WTC11 (cell line): ENCODE data around the gene PLXNA1. TPM values are rescaled to one million over a fixed set of nuclear protein-coding genes. Genes with fewer than 3 reads are reported as not detected.

Experiments
- ATAC-seq: fragments of 200-7000 bp; cut with Tn5 transposase; 2 replicates; pipeline ENCODE4 v1.10.0; 2021; ENCODE audit warnings: mild to moderate bottlenecking, moderate library complexity
- CTCF ChIA-PET: fragments of 300-600 bp; sonication (Branson Sonifier 250); formaldehyde crosslinking; loops from one replicate; lab custom pipeline; 2021; ENCODE audit warnings: antibody characterized with exemption; lab: Charles Lee
- POLR2A ChIA-PET: fragments of 350-600 bp; sonication (Branson Sonifier 250); formaldehyde crosslinking; loops from one replicate; lab custom pipeline; 2021; ENCODE audit warnings: antibody characterized with exemption; lab: Charles Lee
- DNase-seq: peaks from one replicate; pipeline ENCODE4 v3.0.0; 2021; ENCODE audit warnings: low spot score
- H3K27ac Mint-ChIP-seq: 2 replicates; pipeline ENCODE4 v1.8.0; 2021; ENCODE audit warnings: mixed read lengths
- H3K27me3 Mint-ChIP-seq: 2 replicates; pipeline ENCODE4 v1.8.0; 2021; ENCODE audit warnings: low read depth, mild to moderate bottlenecking, moderate library complexity, mixed read lengths
- H3K36me3 Mint-ChIP-seq: 2 replicates; pipeline ENCODE4 v1.8.0; 2021; ENCODE audit warnings: mixed read lengths
- H3K4me1 Mint-ChIP-seq: 2 replicates; pipeline ENCODE4 v1.8.0; 2022; ENCODE audit warnings: mixed read lengths
- H3K4me3 Mint-ChIP-seq: 2 replicates; pipeline ENCODE4 v1.8.0; 2021; ENCODE audit warnings: mild to moderate bottlenecking, moderate library complexity, mixed read lengths
- H3K9me3 Mint-ChIP-seq: 2 replicates; pipeline ENCODE4 v1.8.0; 2021; ENCODE audit warnings: mixed read lengths
- ARID4B ChIP-seq: sonication (generic); formaldehyde crosslinking; IDR thresholded peaks from 2 replicates; pipeline ENCODE4 v1.8.0; 2023; ENCODE audit warnings: missing genetic modification reagents, mild to moderate bottlenecking, borderline replicate concordance
- ATF1 ChIP-seq: sonication (generic); formaldehyde crosslinking; IDR thresholded peaks from 2 replicates; pipeline ENCODE4 v1.8.1; 2023; ENCODE audit warnings: mild to moderate bottlenecking, moderate library complexity, missing genetic modification reagents
- E2F5 ChIP-seq: sonication (generic); formaldehyde crosslinking; IDR thresholded peaks from 2 replicates; pipeline ENCODE4 v1.8.1; 2022; ENCODE audit warnings: mild to moderate bottlenecking, moderate library complexity, missing genetic modification reagents
- IRF2 ChIP-seq: sonication (generic); formaldehyde crosslinking; IDR thresholded peaks from 2 replicates; pipeline ENCODE4 v1.8.0; 2022; ENCODE audit warnings: low read depth, missing genetic modification reagents, borderline replicate concordance
- MXD4 ChIP-seq: fragments of 250-450 bp; sonication (Bioruptor Pico); IDR thresholded peaks from 2 replicates; pipeline ENCODE4 v1.8.0; 2021; ENCODE audit warnings: mild to moderate bottlenecking, moderate library complexity, borderline replicate concordance
- MYBL2 ChIP-seq: sonication (generic); formaldehyde crosslinking; IDR thresholded peaks from 2 replicates; pipeline ENCODE4 v1.8.1; 2023; ENCODE audit warnings: mild to moderate bottlenecking, moderate library complexity, missing genetic modification reagents
- PREB ChIP-seq: sonication (generic); formaldehyde crosslinking; IDR thresholded peaks from 2 replicates; pipeline ENCODE4 v1.8.1; 2022; ENCODE audit warnings: mild to moderate bottlenecking, missing genetic modification reagents, moderate library complexity, borderline replicate concordance
- PRRX2 ChIP-seq: fragments of 250-450 bp; sonication (Bioruptor Pico); IDR thresholded peaks from 2 replicates; pipeline ENCODE4 v1.8.0; 2021; ENCODE audit warnings: mild to moderate bottlenecking
- RELA ChIP-seq: sonication (generic); formaldehyde crosslinking; IDR thresholded peaks from 2 replicates; pipeline ENCODE4 v1.8.1; 2022; ENCODE audit warnings: missing genetic modification reagents, mild to moderate bottlenecking, borderline replicate concordance
- SMAD4 ChIP-seq: sonication (generic); formaldehyde crosslinking; IDR thresholded peaks from 2 replicates; pipeline ENCODE4 v1.8.0; 2022; ENCODE audit warnings: mild to moderate bottlenecking, missing genetic modification reagents
- SOX15 ChIP-seq: fragments of 250-450 bp; sonication (Bioruptor Pico); IDR thresholded peaks from 2 replicates; pipeline ENCODE4 v1.9.0; 2021; ENCODE audit warnings: mild to moderate bottlenecking
- TEAD4 ChIP-seq: sonication (generic); formaldehyde crosslinking; IDR thresholded peaks from 2 replicates; pipeline ENCODE4 v1.8.0; 2022; ENCODE audit warnings: mild to moderate bottlenecking, missing genetic modification reagents
- USF1 ChIP-seq: sonication (generic); formaldehyde crosslinking; IDR thresholded peaks from 2 replicates; pipeline ENCODE4 v1.8.0; 2022; ENCODE audit warnings: mild to moderate bottlenecking, missing genetic modification reagents
- ZBTB21 ChIP-seq: sonication (generic); formaldehyde crosslinking; IDR thresholded peaks from 2 replicates; pipeline ENCODE4 v1.8.1; 2023; ENCODE audit warnings: mild to moderate bottlenecking, missing genetic modification reagents, borderline replicate concordance
- ZMAT4 ChIP-seq: fragments of 250-450 bp; sonication (Bioruptor Pico); IDR thresholded peaks from 2 replicates; pipeline ENCODE4 v1.9.0; 2021; ENCODE audit warnings: mild to moderate bottlenecking
- ZNF281 ChIP-seq: sonication (generic); formaldehyde crosslinking; IDR thresholded peaks from 2 replicates; pipeline ENCODE4 v1.8.0; 2023; ENCODE audit warnings: mild to moderate bottlenecking, missing genetic modification reagents
- ZNF425 ChIP-seq: fragments of 250-450 bp; sonication (Bioruptor Pico); conservative IDR thresholded peaks from 2 replicates; pipeline ENCODE4 v1.9.0; 2021; ENCODE audit warnings: mild to moderate bottlenecking
- ZNF512 ChIP-seq: sonication (generic); formaldehyde crosslinking; IDR thresholded peaks from 2 replicates; pipeline ENCODE4 v1.8.1; 2022; ENCODE audit warnings: missing genetic modification reagents, borderline replicate concordance
- ZNF671 ChIP-seq: fragments of 250-450 bp; sonication (Bioruptor Pico); IDR thresholded peaks from 2 replicates; pipeline ENCODE4 v1.8.0; 2021; ENCODE audit warnings: mild to moderate bottlenecking
- total RNA-seq: library from RNA; stranded (reverse); gene quantifications from 3 replicates; pipeline ENCODE4 v1.2.3, GENCODE V29; 2021

The PLXNA1 gene
- total RNA-seq, 1 experiment from 2014 or later: 53.8 TPM

GRCh38 chr3:126974756-126975155 lies 8.2 kb upstream of the PLXNA1 start (continued):
- no peak for TF ChIP-seq E2F5 (CRISPR knock-in tag)
- TF ChIP-seq SMAD4: no peak
- TF ChIP-seq PRRX2 (CRISPR knock-in tag): no peak
- TF ChIP-seq TEAD4 (CRISPR knock-in tag): no peak
- no peak for TF ChIP-seq USF1
- TF ChIP-seq SOX15 (CRISPR knock-in tag): no peak
- no peak for TF ChIP-seq ZNF425 (CRISPR knock-in tag)
- TF ChIP-seq, all 79 proteins: peak for 0

GRCh38 chr3:126976906-126977305 lies 6.0 kb upstream of the PLXNA1 start:
- Mint-ChIP-seq H3K4me1 (peaks cover 5% of the 10 kb centered on the region), H3K4me3 (no peak overlapping the region), H3K36me3 (peaks cover 10% of the 10 kb centered on the region), H3K9me3 (peaks cover 21% of the 10 kb centered on the region), H3K27ac (no peak overlapping the region), H3K27me3 (peaks cover 26% of the 10 kb centered on the region)
- ChIA-PET CTCF (interaction anchor here (1.3 kb wide), 1 partner anchor 224 kb away, joined by 3 read pairs; no protein-coding TSS in a partner anchor), POLR2A (no interaction called here)
- DNase-seq (no peak), ATAC-seq (no peak)
- no peak for TF ChIP-seq ZMAT4 (CRISPR knock-in tag)

GRCh38 chr3:126977821-126978220 lies 5.1 kb upstream of the PLXNA1 start:
- ChIA-PET POLR2A (no interaction called here), CTCF (interaction anchor here (1.3 kb wide), 1 partner anchor 225 kb away, joined by 3 read pairs; no protein-coding TSS in a partner anchor)
- no peak overlapping the region for H3K4me3 Mint-ChIP-seq
- peaks cover 26% of the 10 kb centered on the region for H3K27me3 Mint-ChIP-seq
- peaks cover 7% of the 10 kb centered on the region for H3K4me1 Mint-ChIP-seq
- H3K27ac Mint-ChIP-seq: no peak overlapping the region
- H3K36me3 Mint-ChIP-seq: peaks cover 10% of the 10 kb centered on the region
- ATAC-seq (no peak), DNase-seq (no peak)
- peaks cover 21% of the 10 kb centered on the region for H3K9me3 Mint-ChIP-seq
- TF ChIP-seq IRF2: no peak
- TF ChIP-seq ATF1: no peak
- no peak for TF ChIP-seq RELA (CRISPR knock-in tag)
- TF ChIP-seq PREB (CRISPR knock-in tag): no peak
- TF ChIP-seq ARID4B (CRISPR knock-in tag): no peak
- TF ChIP-seq TEAD4 (CRISPR knock-in tag): no peak
- no peak for TF ChIP-seq ZNF671
- TF ChIP-seq ZNF281: no peak
- no peak for TF ChIP-seq ZNF512 (CRISPR knock-in tag)
- TF ChIP-seq MXD4 (CRISPR knock-in tag): no peak
- no peak for TF ChIP-seq MYBL2 (CRISPR knock-in tag)
- TF ChIP-seq ZBTB21 (CRISPR knock-in tag): no peak
